ENCODE data around the gene TTC34. TPM values are rescaled to one million over a fixed set of nuclear protein-coding genes. Genes with fewer than 3 reads are reported as not detected.

The TTC34 gene
- total RNA-seq, 1 donor from 2014 or later: 3.6 TPM

DNA sequence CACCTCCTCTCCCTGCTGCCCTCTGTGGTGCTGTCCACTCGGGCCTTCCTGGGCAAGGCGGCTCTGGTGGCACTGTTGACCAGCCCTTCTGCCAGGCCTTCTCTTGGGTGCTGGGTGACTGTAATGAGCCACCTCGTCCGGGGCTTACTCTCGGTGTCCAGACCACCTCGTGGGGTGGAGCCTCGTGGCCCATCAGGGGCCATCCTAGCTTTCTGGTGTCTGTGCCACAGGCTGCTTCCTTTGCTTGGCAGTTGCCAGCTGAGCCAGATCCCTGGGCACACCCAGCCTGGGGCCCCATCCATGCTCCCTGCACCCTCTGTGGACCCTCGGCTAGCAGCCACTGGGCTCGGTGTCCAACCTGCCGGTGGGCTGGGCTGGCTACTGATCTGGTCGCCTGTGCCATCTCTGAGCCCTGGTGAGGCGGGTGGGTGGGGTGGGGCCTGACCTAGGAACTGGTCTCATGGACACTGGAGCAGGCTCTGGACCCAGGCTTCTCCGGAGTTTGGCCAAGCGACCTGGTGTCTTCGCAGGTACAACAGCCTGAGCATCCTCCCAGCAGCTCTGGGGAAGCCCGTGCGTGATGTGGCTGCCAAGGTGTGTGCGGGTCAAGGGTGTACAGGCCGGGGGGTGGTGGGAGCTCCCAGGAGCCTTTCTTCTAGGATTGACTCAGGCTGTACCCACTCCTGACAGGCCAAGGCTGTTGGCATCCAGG lies 213.5 kb downstream of the TTC34 start:
- Mint-ChIP-seq H3K27me3 (ENCODE audit: low read depth) (no peaks in the 10 kb centered on the region), H3K27ac (no peak overlapping the region), H3K4me3 (peak overlapping the region; percentile 81), H3K9me3 (no peaks in the 10 kb centered on the region), H3K36me3 (no peaks in the 10 kb centered on the region), H3K4me1 (peaks cover 31% of the 10 kb centered on the region)
- TF ChIP-seq, protein P1, sequence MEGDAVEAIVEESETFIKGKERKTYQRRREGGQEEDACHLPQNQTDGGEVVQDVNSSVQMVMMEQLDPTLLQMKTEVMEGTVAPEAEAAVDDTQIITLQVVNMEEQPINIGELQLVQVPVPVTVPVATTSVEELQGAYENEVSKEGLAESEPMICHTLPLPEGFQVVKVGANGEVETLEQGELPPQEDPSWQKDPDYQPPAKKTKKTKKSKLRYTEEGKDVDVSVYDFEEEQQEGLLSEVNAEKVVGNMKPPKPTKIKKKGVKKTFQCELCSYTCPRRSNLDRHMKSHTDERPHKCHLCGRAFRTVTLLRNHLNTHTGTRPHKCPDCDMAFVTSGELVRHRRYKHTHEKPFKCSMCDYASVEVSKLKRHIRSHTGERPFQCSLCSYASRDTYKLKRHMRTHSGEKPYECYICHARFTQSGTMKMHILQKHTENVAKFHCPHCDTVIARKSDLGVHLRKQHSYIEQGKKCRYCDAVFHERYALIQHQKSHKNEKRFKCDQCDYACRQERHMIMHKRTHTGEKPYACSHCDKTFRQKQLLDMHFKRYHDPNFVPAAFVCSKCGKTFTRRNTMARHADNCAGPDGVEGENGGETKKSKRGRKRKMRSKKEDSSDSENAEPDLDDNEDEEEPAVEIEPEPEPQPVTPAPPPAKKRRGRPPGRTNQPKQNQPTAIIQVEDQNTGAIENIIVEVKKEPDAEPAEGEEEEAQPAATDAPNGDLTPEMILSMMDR (IDR thresholded peaks at IDR 0.05; ENCODE audit: unreplicated experiment): no peak
- DNase-seq (ENCODE audit: low spot score in 2 of 2, unreplicated experiment in 2 of 2): peak in 1 of 2 experiments; percentile 8

DNA sequence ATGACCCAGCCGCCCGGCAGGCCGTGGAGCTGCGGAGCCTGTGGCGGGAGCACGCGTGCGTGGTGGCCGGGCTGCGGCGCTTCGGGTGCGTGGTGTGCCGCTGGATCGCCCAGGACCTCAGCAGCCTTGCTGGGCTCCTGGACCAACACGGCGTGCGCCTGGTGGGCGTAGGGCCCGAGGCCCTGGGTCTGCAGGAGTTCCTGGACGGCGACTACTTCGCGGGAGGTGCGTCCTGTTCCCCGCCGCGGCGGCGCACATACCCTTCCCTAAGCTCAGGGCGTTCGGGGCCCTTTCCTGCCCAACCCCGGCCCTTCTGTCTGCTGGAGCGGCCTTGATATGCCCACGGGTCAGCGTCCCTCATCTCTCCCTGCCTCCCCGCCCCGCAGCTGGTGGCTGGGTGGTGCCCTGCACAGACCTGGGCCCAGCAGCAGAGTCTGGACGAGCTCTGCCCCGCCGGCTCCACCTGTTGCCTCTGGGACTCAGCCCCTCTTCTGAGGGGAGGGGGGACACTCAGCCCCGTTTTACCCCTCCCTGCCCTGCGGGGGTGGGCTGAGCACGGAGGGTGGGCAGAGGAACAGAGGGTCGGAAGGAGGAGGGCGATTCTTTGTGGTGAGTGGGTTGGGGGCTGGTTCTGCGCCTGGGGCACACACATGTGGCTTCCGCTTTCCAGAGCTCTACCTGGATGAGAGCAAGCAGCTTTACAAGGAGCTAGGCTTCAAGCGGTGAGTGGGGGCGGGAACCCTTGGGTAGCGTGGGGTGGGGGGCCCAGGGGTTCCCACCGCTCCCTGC lies 214.2 kb downstream of the TTC34 start:
- Mint-ChIP-seq H3K4me1 (peaks cover 29% of the 10 kb centered on the region), H3K27me3 (ENCODE audit: low read depth) (no peaks in the 10 kb centered on the region), H3K4me3 (peak overlapping the region; percentile 81), H3K27ac (no peak overlapping the region), H3K36me3 (no peaks in the 10 kb centered on the region), H3K9me3 (no peaks in the 10 kb centered on the region)
- TF ChIP-seq, protein P1 (IDR thresholded peaks at IDR 0.05; ENCODE audit: unreplicated experiment): no peak
- no peak for DNase-seq (ENCODE audit: low spot score in 2 of 2, unreplicated experiment in 2 of 2)

DNA sequence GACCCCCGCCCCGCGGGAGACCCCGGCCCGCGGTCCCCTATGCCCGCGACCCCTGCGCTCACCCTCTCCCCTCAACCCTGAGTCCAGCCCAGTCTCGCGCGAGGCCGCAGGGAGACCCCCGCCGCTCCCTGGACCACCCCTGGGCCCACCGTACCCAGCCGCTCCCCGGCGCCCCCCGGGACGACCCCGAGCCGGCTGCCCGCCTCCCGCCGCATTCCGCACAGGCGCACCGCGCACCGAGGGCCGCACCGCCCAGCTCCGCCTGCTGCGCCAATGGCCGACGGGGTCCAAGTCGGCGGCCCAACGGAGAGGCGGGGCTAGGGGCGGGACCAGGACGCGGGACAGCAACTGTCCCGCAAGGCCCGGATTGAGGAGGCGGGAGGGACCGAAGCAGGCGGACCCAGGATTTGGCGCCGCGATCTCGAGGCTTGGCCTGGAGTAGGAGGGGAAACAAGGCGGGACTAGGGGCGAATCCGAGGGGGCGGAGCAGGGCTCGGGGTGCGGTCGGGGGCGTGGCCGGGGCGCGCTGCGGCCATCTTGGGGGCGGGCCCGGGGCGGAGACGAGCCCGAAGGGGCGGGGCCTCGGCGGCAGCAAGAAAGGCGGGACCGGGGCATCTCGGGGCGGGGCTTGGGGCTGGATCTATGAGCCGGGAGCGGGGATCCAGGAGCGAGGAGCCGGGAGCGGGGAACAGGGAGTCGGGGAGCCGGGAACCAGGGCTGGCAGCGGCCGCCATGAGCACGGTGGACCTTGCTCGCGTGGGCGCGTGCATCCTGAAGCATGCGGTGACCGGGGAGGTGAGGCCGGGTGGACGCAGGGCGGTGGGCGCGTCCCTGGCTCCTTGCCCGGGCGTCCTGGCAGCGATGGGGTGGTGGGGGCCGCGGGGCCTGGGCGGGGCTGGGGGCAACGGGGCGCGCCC lies 215.1 kb downstream of the TTC34 start, which contains the start of gene PRXL2B:
Gene PRXL2B (plus strand): TSS at position 624 of the 917 bp plus-strand sequence. CDS start 109 bp downstream, at position 733.
- Mint-ChIP-seq H3K4me1 (peaks cover 30% of the 10 kb centered on the region), H3K27ac (peak within 1 kb of the TSS; percentile 94), H3K4me3 (peak within 1 kb of the TSS; percentile 81), H3K27me3 (ENCODE audit: low read depth) (no peaks in the 10 kb centered on the region), H3K9me3 (no peaks in the 10 kb centered on the region), H3K36me3 (no peaks in the 10 kb centered on the region)
- TF ChIP-seq, protein P1 (IDR thresholded peaks at IDR 0.05; ENCODE audit: unreplicated experiment): no peak
- DNase-seq (ENCODE audit: low spot score in 2 of 2, unreplicated experiment in 2 of 2): peak; percentile 99 to 100

Other genes with a start within 250 kb of the TTC34 start
- 1.1 to 1.3 TPM (median 1.2 TPM) in 3 replicates for gene TNFRSF14, start 245.3 kb downstream of the TTC34 start, total RNA-seq
- gene PRXL2B, start 214.9 kb downstream of the TTC34 start, total RNA-seq: 33.4 to 37.1 TPM (median 34.7 TPM) in 3 replicates
- 2.2 to 4.5 TPM (median 3.4 TPM) in 3 replicates for gene MMEL1, start 168.7 kb downstream of the TTC34 start, total RNA-seq
- not detected in 3 replicates for gene ACTRT2, start 219.8 kb upstream of the TTC34 start, total RNA-seq

Measured in mesothelial cell of epicardium (in vitro differentiated cells).